Stimulated activated naive CD8-positive, alpha-beta T cell treated with anti-CD3 and anti-CD28 coated beads, Interleukin-15, amount 100 ng/mL, for 72 hours (primary cell): Measurements from ENCODE around the gene SLC35C1.

Source experiments
- ATAC-seq: fragments of 150-1000 bp; cut with Tn5 transposase; 2 replicates; pipeline ENCODE4 v1.10.0; 2021; ENCODE audit warnings: mild to moderate bottlenecking, moderate library complexity
- DNase-seq, 2 donors: peaks; one replicate each; pipeline ENCODE4 v3.0.0; 2021 to 2022
- H3K27ac Mint-ChIP-seq, 2 donors: one replicate each; pipeline ENCODE4 v1.8.0; 2022; ENCODE audit warnings: mild to moderate bottlenecking in 2 of 2, mixed read lengths in 2 of 2, moderate library complexity in 2 of 2
- H3K27me3 Mint-ChIP-seq: one replicate; pipeline ENCODE4 v1.8.0; 2022; ENCODE audit warnings: mixed read lengths
- H3K4me1 Mint-ChIP-seq: one replicate; pipeline ENCODE4 v1.8.0; 2022; ENCODE audit warnings: mild to moderate bottlenecking, mixed read lengths
- H3K4me3 Mint-ChIP-seq, 2 donors: one replicate each; pipeline ENCODE4 v1.8.0; 2022; ENCODE audit warnings: mild to moderate bottlenecking in 2 of 2, mixed read lengths in 2 of 2, moderate library complexity in 1 of 2
- H3K9me3 Mint-ChIP-seq, 2 donors: one replicate each; pipeline ENCODE4 v1.8.0; 2022; ENCODE audit warnings: mixed read lengths in 2 of 2

Gene SLC35C1

GRCh38 chr11:45773786-45774655, 30.9 kb upstream of the SLC35C1 start:
- H3K4me1 Mint-ChIP-seq = peaks cover 16% of the 10 kb centered on the region

GRCh38 chr11:45774786-45775185, 30.2 kb upstream of the SLC35C1 start:
- no peak overlapping the region for H3K27ac Mint-ChIP-seq
- DNase-seq = no peak
- peaks cover 8% of the 10 kb centered on the region for H3K27me3 Mint-ChIP-seq
- peaks cover 16% of the 10 kb centered on the region for H3K4me1 Mint-ChIP-seq
- H3K9me3 Mint-ChIP-seq = no peaks in the 10 kb centered on the region
- ATAC-seq = no peak
- H3K4me3 Mint-ChIP-seq = no peak overlapping the region

More at GRCh38 chr11:45773786-45774655, 30.9 kb upstream of the SLC35C1 start:
- peaks cover 11% of the 10 kb centered on the region for H3K27me3 Mint-ChIP-seq
- ATAC-seq = no peak
- H3K27ac Mint-ChIP-seq = no peak overlapping the region
- H3K9me3 Mint-ChIP-seq = no peaks in the 10 kb centered on the region
- H3K4me3 Mint-ChIP-seq = no peak overlapping the region
- DNase-seq = no peak

- no peak overlapping the region for H3K4me3 Mint-ChIP-seq
- no peak overlapping the region for H3K27ac Mint-ChIP-seq
- ATAC-seq = no peak
- DNase-seq = no peak
- H3K9me3 Mint-ChIP-seq = no peaks in the 10 kb centered on the region
- H3K4me1 Mint-ChIP-seq = peaks cover under 1% of the 10 kb centered on the region
- H3K27me3 Mint-ChIP-seq = no peaks in the 10 kb centered on the region
Observed at GRCh38 chr11:45777127-45777969, 27.6 kb upstream of the SLC35C1 start.

- no peak overlapping the region for H3K4me3 Mint-ChIP-seq
- no peaks in the 10 kb centered on the region for H3K27me3 Mint-ChIP-seq
- no peak for DNase-seq
- ATAC-seq = no peak
- H3K4me1 Mint-ChIP-seq = no peaks in the 10 kb centered on the region
- H3K27ac Mint-ChIP-seq = peak overlapping the region in 1 of 2 donors; percentile 19
- H3K9me3 Mint-ChIP-seq = no peaks in the 10 kb centered on the region
Observed at GRCh38 chr11:45778341-45778740, 26.6 kb upstream of the SLC35C1 start.

- Mint-ChIP-seq H3K4me3 (no peak overlapping the region), H3K27ac (no peak overlapping the region), H3K9me3 (no peaks in the 10 kb centered on the region), H3K4me1 (no peaks in the 10 kb centered on the region), H3K27me3 (no peaks in the 10 kb centered on the region)
- DNase-seq (no peak), ATAC-seq (no peak)
Observed at GRCh38 chr11:45779602-45780001, 25.3 kb upstream of the SLC35C1 start.

GRCh38 chr11:45786272-45786671, 18.7 kb upstream of the SLC35C1 start:
- H3K4me1 Mint-ChIP-seq = no peaks in the 10 kb centered on the region
- no peaks in the 10 kb centered on the region for H3K9me3 Mint-ChIP-seq
- H3K27ac Mint-ChIP-seq = no peak overlapping the region
- no peak overlapping the region for H3K4me3 Mint-ChIP-seq
- no peak for DNase-seq
- peaks cover 7% of the 10 kb centered on the region for H3K27me3 Mint-ChIP-seq
- no peak for ATAC-seq

GRCh38 chr11:45788887-45789286, 16.1 kb upstream of the SLC35C1 start:
- H3K27me3 Mint-ChIP-seq = peaks cover 7% of the 10 kb centered on the region
- no peaks in the 10 kb centered on the region for H3K4me1 Mint-ChIP-seq
- H3K27ac Mint-ChIP-seq = no peak overlapping the region
- DNase-seq = no peak
- H3K4me3 Mint-ChIP-seq = no peak overlapping the region
- no peak for ATAC-seq
- no peaks in the 10 kb centered on the region for H3K9me3 Mint-ChIP-seq

GRCh38 chr11:45791524-45791923, 13.4 kb upstream of the SLC35C1 start:
- no peak for DNase-seq
- Mint-ChIP-seq H3K27ac (no peak overlapping the region), H3K4me3 (no peak overlapping the region), H3K27me3 (peaks cover under 1% of the 10 kb centered on the region), H3K9me3 (no peaks in the 10 kb centered on the region), H3K4me1 (no peaks in the 10 kb centered on the region)
- no peak for ATAC-seq

GRCh38 chr11:45794169-45794568, 10.8 kb upstream of the SLC35C1 start:
- H3K27ac Mint-ChIP-seq = no peak overlapping the region
- H3K27me3 Mint-ChIP-seq = no peaks in the 10 kb centered on the region
- ATAC-seq = no peak

GRCh38 chr11:45795379-45795778, 9.6 kb upstream of the SLC35C1 start:
- Mint-ChIP-seq H3K4me3 (no peak overlapping the region), H3K27ac (no peak overlapping the region), H3K27me3 (no peaks in the 10 kb centered on the region), H3K4me1 (no peaks in the 10 kb centered on the region), H3K9me3 (no peaks in the 10 kb centered on the region)
- no peak for DNase-seq
- no peak for ATAC-seq

More at GRCh38 chr11:45794169-45794568, 10.8 kb upstream of the SLC35C1 start:
- Mint-ChIP-seq H3K4me1 (no peaks in the 10 kb centered on the region), H3K9me3 (no peaks in the 10 kb centered on the region), H3K4me3 (no peak overlapping the region)
- no peak for DNase-seq

- Mint-ChIP-seq H3K9me3 (no peaks in the 10 kb centered on the region), H3K27me3 (no peaks in the 10 kb centered on the region), H3K4me3 (no peak overlapping the region), H3K4me1 (no peaks in the 10 kb centered on the region), H3K27ac (no peak overlapping the region)
- ATAC-seq (no peak), DNase-seq (no peak)
Observed at GRCh38 chr11:45796461-45796861, 8.5 kb upstream of the SLC35C1 start.

GRCh38 chr11:45798793-45799441, 6.0 kb upstream of the SLC35C1 start:
- no peaks in the 10 kb centered on the region for H3K27me3 Mint-ChIP-seq
- H3K4me1 Mint-ChIP-seq = no peaks in the 10 kb centered on the region
- H3K27ac Mint-ChIP-seq = no peak overlapping the region
- DNase-seq (no peak), ATAC-seq (no peak)
- H3K4me3 Mint-ChIP-seq = no peak overlapping the region
- H3K9me3 Mint-ChIP-seq = no peaks in the 10 kb centered on the region

- peak overlapping the region in 1 of 2 donors; percentile 72 for H3K27ac Mint-ChIP-seq
- no peak for ATAC-seq
Observed at GRCh38 chr11:45799562-45799961, 5.4 kb upstream of the SLC35C1 start.

GRCh38 chr11:45800261-45800660, 4.7 kb upstream of the SLC35C1 start:
- Mint-ChIP-seq H3K4me1 (no peaks in the 10 kb centered on the region), H3K9me3 (no peaks in the 10 kb centered on the region), H3K4me3 (no peak overlapping the region), H3K27me3 (no peaks in the 10 kb centered on the region), H3K27ac (no peak overlapping the region)
- no peak for DNase-seq
- no peak for ATAC-seq

More at GRCh38 chr11:45799562-45799961, 5.4 kb upstream of the SLC35C1 start:
- Mint-ChIP-seq H3K4me1 (no peaks in the 10 kb centered on the region), H3K9me3 (no peaks in the 10 kb centered on the region), H3K4me3 (no peak overlapping the region), H3K27me3 (no peaks in the 10 kb centered on the region)
- DNase-seq = no peak

GRCh38 chr11:45801723-45802315, 3.1 kb upstream of the SLC35C1 start:
- Mint-ChIP-seq H3K4me1 (peaks cover 13% of the 10 kb centered on the region), H3K27ac (no peak overlapping the region), H3K27me3 (no peaks in the 10 kb centered on the region), H3K4me3 (no peak overlapping the region), H3K9me3 (no peaks in the 10 kb centered on the region)
- ATAC-seq = no peak
- no peak for DNase-seq
